Endothelial cell of umbilical vein (primary cell): Measurements from ENCODE around the gene TEN1. TPM values are rescaled to one million over a fixed set of nuclear protein-coding genes. Genes with fewer than 3 reads are reported as not detected.
A peak's percentile ranks its signal among the peaks of the same experiment; 100 is the strongest.

Experiments
- BruUV-seq: library from RNA; stranded (reverse); fragments of 400-500 nt; replicated peaks from 2 replicates; lab custom pipeline; 2021; lab: Mats Ljungman, UMichigan
- CTCF ChIA-PET: fragments of 300-600, 350-600 bp; sonication (Branson Sonifier 250); formaldehyde crosslinking; loops from one replicate; lab custom pipeline; 2021; ENCODE audit warnings: antibody characterized with exemption, inconsistent platforms; lab: Charles Lee
- POLR2A ChIA-PET: fragments of 300-600, 350-600 bp; sonication (Branson Sonifier 250); formaldehyde crosslinking; loops from one replicate; lab custom pipeline; 2021; ENCODE audit warnings: antibody characterized with exemption, inconsistent platforms; lab: Charles Lee
- DNase-seq: peaks from one replicate; pipeline ENCODE4 v3.0.0-alpha.2; 2011; ENCODE audit warnings: low read depth, low spot score
- FAIRE-seq: peaks from 2 replicates; lab custom pipeline; 2011; peaks lifted over from hg19 to GRCh38; lab: Jason Lieb, UNC
- H2AFZ ChIP-seq: 2 replicates; pipeline ENCODE4 v1.6.0; 2012; ENCODE audit warnings: low read depth, low read length, control low read depth, inconsistent platforms
- H3K27ac ChIP-seq: 2 replicates; pipeline ENCODE4 v1.5.1; 2011; ENCODE audit warnings: low read depth, mild to moderate bottlenecking, control low read depth, low read length, moderate library complexity; ENCODE audit not compliant: insufficient read depth
- H3K27me3 ChIP-seq, 2 experiments: 2 replicates each; pipeline versions ENCODE4 v1.6.0 to v1.6.1; 2011; ENCODE audit warnings: low read length in 2 of 2, mixed read lengths in 1 of 2; ENCODE audit not compliant: control insufficient read depth in 2 of 2, insufficient read depth in 2 of 2
- H3K36me3 ChIP-seq, 2 experiments: 2 replicates in 1 of 2; 3 replicates in 1 of 2; pipeline ENCODE4 v1.5.1; 2011; ENCODE audit warnings: low read length in 2 of 2, mild to moderate bottlenecking in 1 of 2, moderate library complexity in 1 of 2; ENCODE audit not compliant: control insufficient read depth in 2 of 2, insufficient read depth in 2 of 2; ENCODE audit errors: extremely low read depth in 1 of 2
- H3K4me1 ChIP-seq: 3 replicates; pipeline ENCODE4 v1.5.1; 2011; ENCODE audit warnings: mild to moderate bottlenecking, low read length; ENCODE audit not compliant: control insufficient read depth, insufficient read depth; ENCODE audit errors: extremely low read depth
- H3K4me2 ChIP-seq: 2 replicates; pipeline ENCODE4 v1.6.1; 2011; ENCODE audit warnings: low read length, control low read depth, mixed read lengths; ENCODE audit not compliant: insufficient read depth
- H3K4me3 ChIP-seq, 3 experiments: fragments of 200-600 bp in 1 of 3; sonication (generic), shearing (Covaris generic) in 1 of 3; replicated peaks in 1 of 3; 2 replicates each; pipeline ENCODE4 v1.5.1; 2011 to 2016; ENCODE audit warnings: control low read depth in 3 of 3, low read length in 3 of 3, mild to moderate bottlenecking in 2 of 3, inconsistent platforms in 1 of 3, low read depth in 1 of 3, moderate library complexity in 1 of 3; ENCODE audit not compliant: insufficient read depth in 1 of 3
- H3K79me2 ChIP-seq: 2 replicates; pipeline ENCODE4 v1.6.0; 2012; ENCODE audit warnings: low read length, inconsistent platforms; ENCODE audit not compliant: control insufficient read depth, insufficient read depth
- H3K9ac ChIP-seq: replicated peaks from 2 replicates; pipeline ENCODE3; 2011; ENCODE audit warnings: low read length, control low read depth; ENCODE audit not compliant: insufficient read depth; ENCODE audit errors: extremely low read depth
- H3K9me1 ChIP-seq: replicated peaks from 3 replicates; pipeline ENCODE4 v1.6.0; 2011; ENCODE audit warnings: mild to moderate bottlenecking, low read length; ENCODE audit not compliant: control insufficient read depth, insufficient read depth; ENCODE audit errors: extremely low read depth
- H3K9me3 ChIP-seq: replicated peaks from 2 replicates; pipeline ENCODE4 v1.5.1; 2012; ENCODE audit warnings: low read length, inconsistent platforms; ENCODE audit not compliant: control insufficient read depth, insufficient read depth
- H4K20me1 ChIP-seq: replicated peaks from 2 replicates; pipeline ENCODE3; 2011; ENCODE audit warnings: mild to moderate bottlenecking, low read length; ENCODE audit not compliant: control insufficient read depth, insufficient read depth; ENCODE audit errors: extremely low read depth
- CTCF ChIP-seq, 2 donors: IDR thresholded peaks; 1 replicate in 1 of 2; 2 replicates in 1 of 2; pipeline ENCODE4 v1.5.1; 2011; ENCODE audit warnings: low read length in 2 of 2, mild to moderate bottlenecking in 2 of 2, moderate library complexity in 2 of 2, control low read depth in 1 of 2, inconsistent platforms in 1 of 2, low read depth in 1 of 2; ENCODE audit not compliant: insufficient read depth in 1 of 2; ENCODE audit errors: extremely low read depth in 1 of 2
- EZH2 ChIP-seq: IDR thresholded peaks from 2 replicates; pipeline ENCODE4 v1.6.1; 2012; ENCODE audit warnings: borderline replicate concordance, low read depth, mild to moderate bottlenecking, moderate library complexity, low read length, inconsistent platforms; ENCODE audit not compliant: severe bottlenecking
- FOS ChIP-seq: IDR thresholded peaks from 2 replicates; pipeline ENCODE4 v1.6.1; 2011; ENCODE audit warnings: mild to moderate bottlenecking, low read length, moderate library complexity, borderline replicate concordance; ENCODE audit not compliant: insufficient read depth
- GATA2 ChIP-seq: IDR thresholded peaks from 2 replicates; pipeline ENCODE4 v1.7.0; 2011; ENCODE audit warnings: low read depth, mild to moderate bottlenecking, moderate library complexity, mixed read lengths, low read length; ENCODE audit not compliant: insufficient read length, insufficient read depth
- JUN ChIP-seq: IDR thresholded peaks from 2 replicates; pipeline ENCODE4 v1.6.1; 2011; ENCODE audit warnings: borderline replicate concordance, low read depth; ENCODE audit not compliant: insufficient read length, insufficient read depth
- MAX ChIP-seq: IDR thresholded peaks from 2 replicates; pipeline ENCODE4 v1.6.1; 2011; ENCODE audit not compliant: insufficient read depth, insufficient read length
- MYC ChIP-seq: IDR thresholded peaks from one replicate; pipeline ENCODE4 v1.6.1; 2011; ENCODE audit warnings: mild to moderate bottlenecking, low read depth, low read length
- POLR2A ChIP-seq: IDR thresholded peaks from 2 replicates; pipeline ENCODE4 v1.6.1; 2012; ENCODE audit warnings: low read depth, mild to moderate bottlenecking, control low read depth, low read length
- POLR2AphosphoS5 ChIP-seq: IDR thresholded peaks from 2 replicates; pipeline ENCODE4 v1.6.1; 2012; ENCODE audit warnings: low read depth, mild to moderate bottlenecking, control low read depth, low read length, moderate library complexity; ENCODE audit not compliant: insufficient read depth
- dilution Hi-C: fragments of 300-500 bp; cut with MboI; formaldehyde crosslinking; loops from one replicate; pipeline ENCODE4 v1.15.0; 2019; ENCODE audit warnings: low sequenced_read_pairs; ENCODE audit not compliant: extremely low pct_ligation_motif_present
- intact Hi-C: fragments of 100-400 bp; cut with micrococcal nuclease; formaldehyde crosslinking; loops from one replicate; pipeline ENCODE4 v1.10.0; 2022
- polyA plus RNA-seq, 4 experiments: library from polyadenylated mRNA; depleted of rRNA in 3 of 4; stranded (reverse) in 3 of 4; unstranded in 1 of 4; fragments of >200 nt; gene quantifications; 2 replicates each; pipeline versions ENCODE4 v1.2.1 to v1.2.3, GENCODE V29; 2011 to 2012; ENCODE audit warnings: missing spikeins in 1 of 4
- total RNA-seq: library from RNA; stranded (reverse); gene quantifications from 2 replicates; pipeline ENCODE4 v1.2.3, GENCODE V29; 2021

The TEN1 gene
- total and polyA plus RNA-seq, 2 donors (not counting 3 experiments of a cell fraction or from before 2014, with no cell fraction given), result 18.8 to 29.0 TPM

- Histone ChIP-seq H3K36me3 (no peaks in the 10 kb centered on the region), H3K9me1 (no peaks in the 10 kb centered on the region), H3K9me3 (no peaks in the 10 kb centered on the region), H4K20me1 (no peaks in the 10 kb centered on the region), H3K4me2 (peak overlapping the region; percentile 40), H3K4me1 (peaks cover 21% of the 10 kb centered on the region), H3K79me2 (peaks cover 13% of the 10 kb centered on the region), H3K4me3 (no peak overlapping the region), H2AFZ (no peak overlapping the region), H3K27me3 (no peaks in the 10 kb centered on the region), H3K9ac (no peak overlapping the region), H3K27ac (no peak overlapping the region)
- FAIRE-seq, result no peak
- DNase-seq, result no peak
- POLR2A ChIA-PET, result no interaction called here
- no peak for TF ChIP-seq JUN
- TF ChIP-seq CTCF (IDR thresholded peaks at IDR 0.05; ENCODE audit: extremely low read depth in 1 of 2, insufficient read depth in 1 of 2, low read depth in 1 of 2, low read length in 2 of 2), result no peak
- no peak for TF ChIP-seq POLR2AphosphoS5
- TF ChIP-seq POLR2A, result no peak
- TF ChIP-seq GATA2, result no peak
- TF ChIP-seq MAX, result no peak
- TF ChIP-seq FOS, result no peak
- TF ChIP-seq MYC, result no peak
- no peak for TF ChIP-seq EZH2
- intact Hi-C loops, result no loop called here
- CTCF ChIA-PET, result no interaction called here
- BruUV-seq, result no TSS peak
- dilution Hi-C loops, result no loop called here
Measured at GRCh38 chr17:75975757-75976174, 3.3 kb upstream of the TEN1 start.
